ENCODE results near the gene CHAF1B. TPM values are rescaled to one million over a fixed set of nuclear protein-coding genes. Genes with fewer than 3 reads are reported as not detected.

The CHAF1B gene
- total RNA-seq, 2 experiments from 2014 or later: 4.5 to 4.8 TPM

DNA sequence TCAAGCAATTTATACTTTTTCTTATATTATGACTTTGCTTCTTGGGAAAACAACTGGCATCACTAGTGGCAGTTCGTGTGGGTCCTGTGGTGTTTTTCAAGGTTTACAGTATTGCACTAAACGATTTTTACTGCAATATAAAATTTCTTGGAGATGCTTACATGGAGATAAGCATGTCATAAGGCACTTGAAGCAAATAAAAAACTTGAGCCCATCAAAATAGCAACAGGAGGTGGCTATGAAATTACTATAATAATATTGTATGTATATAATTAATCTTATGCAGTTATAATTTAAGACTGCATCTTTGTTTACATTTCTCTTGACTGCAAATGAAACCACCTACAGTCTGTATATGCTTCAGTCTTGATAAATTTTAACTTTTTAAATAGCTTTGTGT lies 29.3 kb upstream of the CHAF1B start:
- CTCF ChIA-PET: no interaction called here
- Mint-ChIP-seq H3K36me3 (ENCODE audit: low read depth) (peaks cover 75% of the 10 kb centered on the region), H3K4me1 (ENCODE audit: low read depth) (peaks cover 17% of the 10 kb centered on the region), H3K4me3 (no peak overlapping the region), H3K9me3 (no peaks in the 10 kb centered on the region), H3K27ac (no peak overlapping the region), H3K27me3 (no peaks in the 10 kb centered on the region)
- Histone ChIP-seq H3K4me1 (ENCODE audit: insufficient read depth, low read length) (no peaks in the 10 kb centered on the region), H3K27me3 (ENCODE audit: control insufficient read depth in 1 of 2, insufficient read depth in 2 of 2, low read length in 2 of 2) (no peaks in the 10 kb centered on the region), H3K36me3 (ENCODE audit: insufficient read depth, low read length) (peaks cover 78% of the 10 kb centered on the region), H3K4me3 (ENCODE audit: low read length) (no peak overlapping the region), H3K27ac (ENCODE audit: low read depth in 1 of 2, low read length in 2 of 2) (no peak overlapping the region), H3K9me3 (ENCODE audit: control insufficient read depth in 1 of 2, insufficient read depth in 1 of 2, low read length in 2 of 2) (no peaks in the 10 kb centered on the region)
- intact Hi-C loops (cut with DNase I, micrococcal nuclease): no loop called here
- ATAC-seq (ENCODE audit: poor library complexity) (no peak), DNase-seq (no peak)
- POLR2A ChIA-PET: no interaction called here
- TF ChIP-seq, protein P1, sequence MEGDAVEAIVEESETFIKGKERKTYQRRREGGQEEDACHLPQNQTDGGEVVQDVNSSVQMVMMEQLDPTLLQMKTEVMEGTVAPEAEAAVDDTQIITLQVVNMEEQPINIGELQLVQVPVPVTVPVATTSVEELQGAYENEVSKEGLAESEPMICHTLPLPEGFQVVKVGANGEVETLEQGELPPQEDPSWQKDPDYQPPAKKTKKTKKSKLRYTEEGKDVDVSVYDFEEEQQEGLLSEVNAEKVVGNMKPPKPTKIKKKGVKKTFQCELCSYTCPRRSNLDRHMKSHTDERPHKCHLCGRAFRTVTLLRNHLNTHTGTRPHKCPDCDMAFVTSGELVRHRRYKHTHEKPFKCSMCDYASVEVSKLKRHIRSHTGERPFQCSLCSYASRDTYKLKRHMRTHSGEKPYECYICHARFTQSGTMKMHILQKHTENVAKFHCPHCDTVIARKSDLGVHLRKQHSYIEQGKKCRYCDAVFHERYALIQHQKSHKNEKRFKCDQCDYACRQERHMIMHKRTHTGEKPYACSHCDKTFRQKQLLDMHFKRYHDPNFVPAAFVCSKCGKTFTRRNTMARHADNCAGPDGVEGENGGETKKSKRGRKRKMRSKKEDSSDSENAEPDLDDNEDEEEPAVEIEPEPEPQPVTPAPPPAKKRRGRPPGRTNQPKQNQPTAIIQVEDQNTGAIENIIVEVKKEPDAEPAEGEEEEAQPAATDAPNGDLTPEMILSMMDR (IDR thresholded peaks at IDR 0.05): no peak

GRCh38 chr21:36359185-36359584 lies 26.0 kb upstream of the CHAF1B start:
- Histone ChIP-seq H3K27ac (ENCODE audit: low read depth in 1 of 2, low read length in 2 of 2) (no peak overlapping the region), H3K36me3 (ENCODE audit: insufficient read depth, low read length) (peaks cover 87% of the 10 kb centered on the region), H3K27me3 (ENCODE audit: control insufficient read depth in 1 of 2, insufficient read depth in 2 of 2, low read length in 2 of 2) (no peaks in the 10 kb centered on the region), H3K4me1 (ENCODE audit: insufficient read depth, low read length) (no peaks in the 10 kb centered on the region), H3K9me3 (ENCODE audit: control insufficient read depth in 1 of 2, insufficient read depth in 1 of 2, low read length in 2 of 2) (no peaks in the 10 kb centered on the region), H3K4me3 (ENCODE audit: low read length) (no peak overlapping the region)
- peaks cover 79% of the 10 kb centered on the region for H3K36me3 Mint-ChIP-seq (ENCODE audit: low read depth)
- intact Hi-C loops (cut with DNase I, micrococcal nuclease): no loop called here
- TF ChIP-seq, protein P1 (IDR thresholded peaks at IDR 0.05): no peak
- ATAC-seq (ENCODE audit: poor library complexity) (no peak), DNase-seq (no peak)
- POLR2A ChIA-PET: no interaction called here
- H3K27me3 Mint-ChIP-seq: no peaks in the 10 kb centered on the region
- no peaks in the 10 kb centered on the region for H3K9me3 Mint-ChIP-seq
- H3K4me1 Mint-ChIP-seq (ENCODE audit: low read depth): peaks cover 13% of the 10 kb centered on the region
- H3K4me3 Mint-ChIP-seq: no peak overlapping the region
- CTCF ChIA-PET: no interaction called here
- no peak overlapping the region for H3K27ac Mint-ChIP-seq

DNA sequence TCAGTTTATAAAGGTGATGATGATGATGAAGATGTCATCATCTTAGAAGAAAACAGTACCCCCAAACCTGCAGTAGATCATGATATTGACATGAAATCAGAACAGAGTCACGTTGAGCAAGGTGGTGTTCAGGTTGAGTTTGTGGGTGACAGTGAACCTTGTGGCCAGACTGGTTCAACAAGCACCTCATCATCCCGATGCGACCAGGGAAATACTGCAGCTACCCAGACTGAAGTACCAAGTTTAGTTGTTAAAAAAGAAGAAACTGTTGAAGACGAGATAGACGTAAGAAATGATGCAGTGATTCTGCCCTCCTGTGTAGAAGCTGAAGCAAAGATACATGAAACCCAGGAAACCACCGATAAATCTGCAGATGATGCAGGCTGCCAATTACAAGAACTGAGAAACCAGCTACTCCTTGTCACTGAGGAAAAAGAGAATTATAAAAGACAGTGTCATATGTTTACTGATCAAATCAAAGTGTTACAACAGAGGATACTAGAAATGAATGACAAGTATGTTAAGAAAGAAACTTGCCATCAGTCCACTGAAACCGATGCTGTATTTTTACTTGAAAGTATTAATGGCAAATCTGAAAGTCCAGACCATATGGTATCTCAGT lies 16.0 kb upstream of the CHAF1B start:
- peaks cover 98% of the 10 kb centered on the region for H3K36me3 Mint-ChIP-seq (ENCODE audit: low read depth)
- H3K4me1 ChIP-seq (ENCODE audit: insufficient read depth, low read length): no peaks in the 10 kb centered on the region
- no peaks in the 10 kb centered on the region for H3K9me3 ChIP-seq (ENCODE audit: control insufficient read depth in 1 of 2, insufficient read depth in 1 of 2, low read length in 2 of 2)
- ChIA-PET CTCF (interaction anchor here (0.6 kb wide), 1 partner anchor 1157 kb away, joined by 3 read pairs; no protein-coding TSS in a partner anchor), POLR2A (no interaction called here)
- H3K27ac ChIP-seq (ENCODE audit: low read depth in 1 of 2, low read length in 2 of 2): no peak overlapping the region
- ATAC-seq (ENCODE audit: poor library complexity) (no peak), DNase-seq (no peak)
- peaks cover 89% of the 10 kb centered on the region for H3K36me3 ChIP-seq (ENCODE audit: insufficient read depth, low read length)
- no peak overlapping the region for H3K4me3 ChIP-seq (ENCODE audit: low read length)
- TF ChIP-seq, protein P1 (IDR thresholded peaks at IDR 0.05): no peak
- no peaks in the 10 kb centered on the region for H3K9me3 Mint-ChIP-seq
- H3K27me3 ChIP-seq (ENCODE audit: control insufficient read depth in 1 of 2, insufficient read depth in 2 of 2, low read length in 2 of 2): no peaks in the 10 kb centered on the region
- H3K27ac Mint-ChIP-seq: peak overlapping the region; percentile 3
- intact Hi-C loops (cut with DNase I, micrococcal nuclease): loop anchor here in 1 of 2 experiments (5.0 kb wide), 1 partner anchor 37 kb away; no protein-coding TSS in a partner anchor
- H3K4me3 Mint-ChIP-seq: no peak overlapping the region
- H3K27me3 Mint-ChIP-seq: no peaks in the 10 kb centered on the region
- no peaks in the 10 kb centered on the region for H3K4me1 Mint-ChIP-seq (ENCODE audit: low read depth)

All from CD4-positive, alpha-beta T cell (primary cell).